Neural crest cell (in vitro differentiated cells): Measurements from ENCODE around the gene WASF2. TPM values are rescaled to one million over a fixed set of nuclear protein-coding genes. Genes with fewer than 3 reads are reported as not detected.

Source experiments
- DNase-seq: peaks from one replicate; pipeline ENCODE4 v3.0.0; 2021; ENCODE audit warnings: low read depth, mixed read lengths, low spot score
- H3K27ac Mint-ChIP-seq: one replicate; pipeline ENCODE4 v1.8.0; 2021; ENCODE audit warnings: mild to moderate bottlenecking, mixed read lengths; ENCODE audit not compliant: unreplicated experiment
- H3K27me3 Mint-ChIP-seq: 2 replicates; pipeline ENCODE4 v1.8.0; 2021; ENCODE audit warnings: low read depth, mild to moderate bottlenecking, mixed read lengths
- H3K36me3 Mint-ChIP-seq: 2 replicates; pipeline ENCODE4 v1.8.0; 2021; ENCODE audit warnings: low read depth, mild to moderate bottlenecking, mixed read lengths
- H3K4me1 Mint-ChIP-seq: 2 replicates; pipeline ENCODE4 v1.8.0; 2021; ENCODE audit warnings: mixed read lengths
- H3K4me3 Mint-ChIP-seq: one replicate; pipeline ENCODE4 v1.8.0; 2021; ENCODE audit warnings: mild to moderate bottlenecking, mixed read lengths
- H3K9me3 Mint-ChIP-seq: 2 replicates; pipeline ENCODE4 v1.8.0; 2021; ENCODE audit warnings: mixed read lengths
- total RNA-seq: library from RNA; stranded (reverse); gene quantifications from 2 replicates; pipeline ENCODE4 v1.2.1, GENCODE V29; 2021
- TF ChIP-seq, protein P1 (sequence below): fragments of 200-600 bp; sonication (generic); conservative IDR thresholded peaks from 2 replicates; pipeline ENCODE4 v1.5.0; 2021; ENCODE audit warnings: antibody characterized with exemption, mild to moderate bottlenecking

WASF2 gene
- total RNA-seq, 1 donor from 2014 or later: 81.9 TPM

DNA sequence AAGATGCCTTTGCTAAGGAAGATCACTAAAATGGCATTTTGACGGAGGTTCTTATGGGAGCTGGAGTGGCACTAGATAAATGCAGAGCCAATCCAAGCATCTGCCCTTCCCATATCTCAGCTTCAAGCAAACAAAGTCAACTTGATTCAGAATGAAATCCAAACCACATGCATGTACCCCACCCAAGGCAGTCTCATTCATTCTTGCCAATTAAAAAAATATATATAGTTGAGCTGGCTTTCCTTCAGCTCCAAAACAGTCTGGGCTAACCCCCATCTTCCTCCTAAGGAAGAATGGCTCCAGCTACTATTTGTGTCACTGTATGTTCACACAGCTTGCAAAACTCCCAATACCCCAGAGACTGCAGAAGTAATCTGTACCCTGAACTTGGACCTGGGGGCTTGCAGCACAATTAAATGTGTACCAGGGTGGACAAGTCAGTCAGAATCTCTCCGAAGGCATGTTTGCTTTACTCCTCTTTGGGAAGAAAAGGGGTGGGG, 62.1 kb downstream of the WASF2 start:
- no peaks in the 10 kb centered on the region for H3K27me3 Mint-ChIP-seq
- no peaks in the 10 kb centered on the region for H3K9me3 Mint-ChIP-seq
- H3K4me3 Mint-ChIP-seq: peak overlapping the region; percentile 13
- peak overlapping the region; percentile 86 for H3K27ac Mint-ChIP-seq
- peaks cover 6% of the 10 kb centered on the region for H3K36me3 Mint-ChIP-seq
- TF ChIP-seq, protein P1, sequence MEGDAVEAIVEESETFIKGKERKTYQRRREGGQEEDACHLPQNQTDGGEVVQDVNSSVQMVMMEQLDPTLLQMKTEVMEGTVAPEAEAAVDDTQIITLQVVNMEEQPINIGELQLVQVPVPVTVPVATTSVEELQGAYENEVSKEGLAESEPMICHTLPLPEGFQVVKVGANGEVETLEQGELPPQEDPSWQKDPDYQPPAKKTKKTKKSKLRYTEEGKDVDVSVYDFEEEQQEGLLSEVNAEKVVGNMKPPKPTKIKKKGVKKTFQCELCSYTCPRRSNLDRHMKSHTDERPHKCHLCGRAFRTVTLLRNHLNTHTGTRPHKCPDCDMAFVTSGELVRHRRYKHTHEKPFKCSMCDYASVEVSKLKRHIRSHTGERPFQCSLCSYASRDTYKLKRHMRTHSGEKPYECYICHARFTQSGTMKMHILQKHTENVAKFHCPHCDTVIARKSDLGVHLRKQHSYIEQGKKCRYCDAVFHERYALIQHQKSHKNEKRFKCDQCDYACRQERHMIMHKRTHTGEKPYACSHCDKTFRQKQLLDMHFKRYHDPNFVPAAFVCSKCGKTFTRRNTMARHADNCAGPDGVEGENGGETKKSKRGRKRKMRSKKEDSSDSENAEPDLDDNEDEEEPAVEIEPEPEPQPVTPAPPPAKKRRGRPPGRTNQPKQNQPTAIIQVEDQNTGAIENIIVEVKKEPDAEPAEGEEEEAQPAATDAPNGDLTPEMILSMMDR: no peak
- H3K4me1 Mint-ChIP-seq: peaks cover 35% of the 10 kb centered on the region
- no peak for DNase-seq

DNA sequence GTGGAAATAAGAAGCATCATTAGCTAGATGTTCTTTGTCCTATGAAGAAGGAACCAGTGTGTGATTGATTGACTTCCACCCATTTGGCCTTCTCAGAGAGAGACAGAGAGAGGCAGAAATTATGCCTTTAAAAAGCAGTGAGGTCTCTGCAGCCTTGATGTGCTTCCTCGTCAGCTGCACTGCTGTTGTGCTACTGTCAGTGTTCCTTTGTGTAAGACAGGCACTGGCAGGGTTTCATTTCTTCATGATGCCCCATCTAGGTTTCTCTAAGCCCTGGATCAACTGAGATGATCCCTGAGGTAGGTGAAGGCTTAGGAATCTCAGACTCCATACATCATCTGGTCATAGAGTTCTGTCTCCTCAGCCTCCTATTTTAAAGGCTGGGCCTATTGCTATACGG, 62.6 kb downstream of the WASF2 start:
- H3K9me3 Mint-ChIP-seq: no peaks in the 10 kb centered on the region
- no peak overlapping the region for H3K27ac Mint-ChIP-seq
- H3K36me3 Mint-ChIP-seq: peaks cover 6% of the 10 kb centered on the region
- peak overlapping the region; percentile 13 for H3K4me3 Mint-ChIP-seq
- TF ChIP-seq, protein P1: no peak
- no peak for DNase-seq
- peaks cover 35% of the 10 kb centered on the region for H3K4me1 Mint-ChIP-seq
- no peaks in the 10 kb centered on the region for H3K27me3 Mint-ChIP-seq

DNA sequence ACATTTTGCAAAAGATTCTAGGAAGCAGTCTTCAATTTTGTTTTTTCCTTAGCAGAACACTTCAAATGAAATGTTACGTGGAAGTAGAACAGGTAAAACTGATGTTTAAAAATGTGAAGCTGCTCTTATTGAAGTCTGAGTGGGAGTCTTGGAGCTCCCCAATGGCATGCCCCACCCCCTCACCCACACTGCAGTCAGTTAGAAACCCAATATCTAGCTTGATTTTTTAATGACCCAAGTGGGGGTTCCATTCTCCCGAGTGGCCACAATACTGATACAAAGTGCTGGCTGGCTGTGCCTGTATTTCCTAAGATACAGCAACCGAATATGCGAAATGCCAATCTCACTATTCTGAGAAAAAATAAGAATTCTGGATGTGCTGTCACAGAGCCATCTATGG, 66.3 kb downstream of the WASF2 start:
- TF ChIP-seq, protein P1: no peak
- Mint-ChIP-seq H3K36me3 (peaks cover 6% of the 10 kb centered on the region), H3K4me1 (peaks cover 26% of the 10 kb centered on the region), H3K27ac (no peak overlapping the region), H3K27me3 (no peaks in the 10 kb centered on the region), H3K4me3 (no peak overlapping the region), H3K9me3 (no peaks in the 10 kb centered on the region)
- no peak for DNase-seq

DNA sequence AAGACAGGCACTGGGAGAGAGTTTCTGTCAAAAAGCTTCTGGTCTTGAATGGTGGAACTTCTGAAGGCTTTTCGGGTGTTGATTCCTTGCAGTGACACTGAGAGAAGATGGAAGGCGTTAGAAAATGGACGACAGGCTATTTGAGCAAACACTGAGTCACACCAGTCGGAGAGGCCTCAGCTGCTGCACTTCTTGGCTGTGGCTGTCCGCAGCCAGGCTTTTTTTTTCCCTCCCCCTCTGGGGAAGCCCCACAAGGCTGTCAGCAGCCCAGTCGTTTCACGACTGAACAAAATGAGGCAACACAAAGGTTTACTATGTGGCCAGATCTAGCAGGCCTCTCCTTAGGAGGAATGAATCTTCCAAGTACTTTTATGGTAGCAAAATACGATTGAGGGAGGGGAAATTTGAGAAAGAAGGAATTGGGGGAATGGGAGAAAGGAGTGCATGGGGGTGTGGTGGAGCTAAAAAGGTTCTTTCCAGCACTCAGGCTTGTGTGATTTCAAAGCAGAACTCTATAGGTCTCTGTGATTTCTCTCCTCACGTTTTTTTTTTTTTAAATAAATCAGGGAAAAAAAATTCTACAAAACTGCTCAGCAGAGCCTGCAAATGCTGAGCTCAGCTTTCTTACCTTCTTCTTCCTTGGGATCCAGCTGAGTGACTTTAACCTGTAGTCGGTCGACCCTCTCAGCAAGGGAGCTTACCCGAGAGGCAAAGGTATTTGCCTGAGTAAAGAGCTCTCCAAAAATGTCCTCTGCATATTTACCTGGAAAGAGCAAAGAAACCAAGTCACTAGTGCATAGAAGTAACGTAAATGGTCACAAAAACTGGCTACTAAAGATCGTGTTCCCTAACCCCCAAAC, 71.4 kb downstream of the WASF2 start:
- TF ChIP-seq, protein P1: no peak
- H3K27me3 Mint-ChIP-seq: no peaks in the 10 kb centered on the region
- H3K4me3 Mint-ChIP-seq: peak overlapping the region; percentile 26
- peaks cover 39% of the 10 kb centered on the region for H3K4me1 Mint-ChIP-seq
- peaks cover 16% of the 10 kb centered on the region for H3K36me3 Mint-ChIP-seq
- peak overlapping the region; percentile 94 for H3K27ac Mint-ChIP-seq
- no peak for DNase-seq
- H3K9me3 Mint-ChIP-seq: no peaks in the 10 kb centered on the region

DNA sequence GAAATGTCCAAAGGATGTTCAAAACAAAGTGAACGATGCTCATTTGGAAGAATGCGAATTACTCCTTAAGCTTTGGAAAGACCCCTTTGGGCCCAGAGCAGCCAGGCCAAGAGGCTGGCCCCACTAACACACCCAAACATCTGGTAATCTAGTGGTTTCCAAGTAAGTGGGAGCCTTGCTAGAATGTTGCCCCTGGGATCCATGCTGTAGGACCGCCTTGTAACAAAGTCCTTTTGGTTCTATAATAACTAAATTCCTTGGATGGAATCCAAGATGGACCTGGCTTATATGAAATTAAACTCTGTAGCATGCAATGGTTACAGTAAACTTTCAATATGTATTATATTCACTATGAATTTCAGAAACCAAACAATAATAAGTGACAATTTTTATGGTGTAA, 72.3 kb downstream of the WASF2 start:
- Mint-ChIP-seq H3K36me3 (peaks cover 20% of the 10 kb centered on the region), H3K27ac (no peak overlapping the region), H3K4me3 (no peak overlapping the region), H3K27me3 (no peaks in the 10 kb centered on the region), H3K4me1 (peaks cover 39% of the 10 kb centered on the region), H3K9me3 (no peaks in the 10 kb centered on the region)
- TF ChIP-seq, protein P1: no peak
- no peak for DNase-seq
